Small intestine (tissue), 7 donors: ENCODE results near the gene TBC1D20. TPM values are rescaled to one million over a fixed set of nuclear protein-coding genes. Genes with fewer than 3 reads are reported as not detected.

ENCODE experiments used
- DNase-seq, 2 donors: peaks; one replicate each; pipeline versions ENCODE4 v3.0.0 to v3.0.0-alpha.2; 2013
- FAIRE-seq: peaks from 2 replicates; lab custom pipeline; 2012; peaks lifted over from hg19 to GRCh38; lab: Jason Lieb, UNC
- H3K27ac ChIP-seq, 3 donors: one replicate each; pipeline ENCODE4 v1.5.1; 2013; ENCODE audit warnings: low read length in 2 of 3, mild to moderate bottlenecking in 2 of 3, control low read depth in 1 of 3, inconsistent platforms in 1 of 3, low read depth in 1 of 3, moderate library complexity in 1 of 3
- H3K27me3 ChIP-seq, 3 donors: one replicate each; pipeline ENCODE4 v1.6.1; 2013; ENCODE audit warnings: low read length in 3 of 3, inconsistent platforms in 1 of 3; ENCODE audit not compliant: control insufficient read depth in 3 of 3, insufficient read depth in 3 of 3
- H3K36me3 ChIP-seq, 3 donors: one replicate each; pipeline ENCODE4 v1.6.1; 2013; ENCODE audit warnings: low read length in 3 of 3, inconsistent platforms in 1 of 3, low read depth in 1 of 3, mild to moderate bottlenecking in 1 of 3, moderate library complexity in 1 of 3; ENCODE audit not compliant: control insufficient read depth in 3 of 3, insufficient read depth in 2 of 3
- H3K4me1 ChIP-seq, 3 donors: one replicate each; pipeline ENCODE4 v1.6.1; 2013; ENCODE audit warnings: low read length in 2 of 3, inconsistent platforms in 1 of 3, low read depth in 1 of 3, mild to moderate bottlenecking in 1 of 3, moderate library complexity in 1 of 3; ENCODE audit not compliant: control insufficient read depth in 3 of 3, insufficient read depth in 2 of 3
- H3K4me3 ChIP-seq, 3 donors: one replicate each; pipeline ENCODE4 v1.5.1; 2013; ENCODE audit warnings: low read length in 3 of 3, control low read depth in 1 of 3, inconsistent platforms in 1 of 3, low read depth in 1 of 3, mild to moderate bottlenecking in 1 of 3, moderate library complexity in 1 of 3
- H3K9me3 ChIP-seq, 2 donors: one replicate each; pipeline ENCODE4 v1.6.1; 2013; ENCODE audit warnings: low read depth in 1 of 2, low read length in 1 of 2; ENCODE audit not compliant: control insufficient read depth in 2 of 2, insufficient read depth in 1 of 2
- WGBS, 3 donors: extraction: QIAGEN DNeasy Blood & Tissue Kit; methylation state at CpG; one replicate each; pipeline ENCODE4 v1.1.7; 2013; 5-methylcytosine and 5-hydroxymethylcytosine counted together
- polyA plus RNA-seq, 4 donors: library from polyadenylated mRNA; stranded (reverse) in 3 of 4; unstranded in 1 of 4; fragments of 200-250 nt in 3 of 4; fragments of 120-200 nt in 1 of 4; gene quantifications; one replicate each; pipeline versions ENCODE4 v1.2.1 to v1.2.3, GENCODE V29; 2013
- donor health status: healthy with polysubstance abuse.
- donor health status: control.
- donor health status: control.
- donor health status: Bipolar disorder and iron deficiency.
- donor health status: healthy.

Gene TBC1D20
- polyA plus RNA-seq, 4 donors: 13.1 to 28.7 (median 14.8) TPM

GRCh38 chr20:420721-421574, 41.4 kb downstream of the TBC1D20 start:
- WGBS, 3 donors: 85 to 89% (median 88%) methylated on average over 35 to 49 of the region's 49 CpGs
- peak in 1 of 2 donors; percentile 55 for DNase-seq
- Histone ChIP-seq H3K27me3 (no peaks in the 10 kb centered on the region), H3K36me3 (peaks cover 10 to 71% (median 20%) of the 10 kb centered on the region in 3 donors), H3K4me3 (no peak overlapping the region), H3K9me3 (no peaks in the 10 kb centered on the region), H3K4me1 (no peaks in the 10 kb centered on the region), H3K27ac (no peak overlapping the region)
- FAIRE-seq: no peak

GRCh38 chr20:420166-420620, 42.1 kb downstream of the TBC1D20 start:
- Histone ChIP-seq H3K36me3 (peaks cover 10 to 73% (median 20%) of the 10 kb centered on the region in 3 donors), H3K4me1 (no peaks in the 10 kb centered on the region), H3K27ac (no peak overlapping the region), H3K27me3 (no peaks in the 10 kb centered on the region), H3K4me3 (no peak overlapping the region), H3K9me3 (no peaks in the 10 kb centered on the region)
- no peak for DNase-seq
- WGBS, 3 donors: 70 to 94% (median 81%) methylated on average over 20 of the region's 20 CpGs
- no peak for FAIRE-seq

- no peak for FAIRE-seq
- no peak overlapping the region for H3K27ac ChIP-seq
- WGBS, 3 donors: 58 to 88% (median 76%) methylated on average over 32 of the region's 32 CpGs
Measured at GRCh38 chr20:419556-420165, 42.7 kb downstream of the TBC1D20 start.

GRCh38 chr20:418858-419365, 43.4 kb downstream of the TBC1D20 start:
- WGBS, 3 donors: 91 to 95% (median 93%) methylated on average over 6 to 8 of the region's 8 CpGs

More at GRCh38 chr20:419556-420165, 42.7 kb downstream of the TBC1D20 start:
- DNase-seq: peak in 1 of 2 donors; percentile 74
- no peaks in the 10 kb centered on the region for H3K9me3 ChIP-seq
- no peaks in the 10 kb centered on the region for H3K4me1 ChIP-seq
- no peaks in the 10 kb centered on the region for H3K27me3 ChIP-seq
- H3K4me3 ChIP-seq: no peak overlapping the region
- H3K36me3 ChIP-seq: peaks cover 10 to 73% (median 20%) of the 10 kb centered on the region in 3 donors

GRCh38 chr20:417801-418342, 44.5 kb downstream of the TBC1D20 start:
- FAIRE-seq (no peak), DNase-seq (no peak)
- H3K36me3 ChIP-seq: peaks cover 10 to 62% (median 16%) of the 10 kb centered on the region in 3 donors
- H3K27ac ChIP-seq: no peak overlapping the region
- H3K4me1 ChIP-seq: no peaks in the 10 kb centered on the region
- H3K27me3 ChIP-seq: no peaks in the 10 kb centered on the region
- 77 to 87% (median 83%) methylated on average over 12 of the region's 12 CpGs for WGBS, 3 donors
- H3K9me3 ChIP-seq: no peaks in the 10 kb centered on the region
- H3K4me3 ChIP-seq: no peak overlapping the region

More at GRCh38 chr20:418858-419365, 43.4 kb downstream of the TBC1D20 start:
- no peak for FAIRE-seq
- no peaks in the 10 kb centered on the region for H3K4me1 ChIP-seq
- H3K27ac ChIP-seq: no peak overlapping the region
- H3K4me3 ChIP-seq: no peak overlapping the region
- H3K9me3 ChIP-seq: no peaks in the 10 kb centered on the region
- DNase-seq: no peak
- H3K36me3 ChIP-seq: peaks cover 10 to 69% (median 16%) of the 10 kb centered on the region in 3 donors
- no peaks in the 10 kb centered on the region for H3K27me3 ChIP-seq

DNA sequence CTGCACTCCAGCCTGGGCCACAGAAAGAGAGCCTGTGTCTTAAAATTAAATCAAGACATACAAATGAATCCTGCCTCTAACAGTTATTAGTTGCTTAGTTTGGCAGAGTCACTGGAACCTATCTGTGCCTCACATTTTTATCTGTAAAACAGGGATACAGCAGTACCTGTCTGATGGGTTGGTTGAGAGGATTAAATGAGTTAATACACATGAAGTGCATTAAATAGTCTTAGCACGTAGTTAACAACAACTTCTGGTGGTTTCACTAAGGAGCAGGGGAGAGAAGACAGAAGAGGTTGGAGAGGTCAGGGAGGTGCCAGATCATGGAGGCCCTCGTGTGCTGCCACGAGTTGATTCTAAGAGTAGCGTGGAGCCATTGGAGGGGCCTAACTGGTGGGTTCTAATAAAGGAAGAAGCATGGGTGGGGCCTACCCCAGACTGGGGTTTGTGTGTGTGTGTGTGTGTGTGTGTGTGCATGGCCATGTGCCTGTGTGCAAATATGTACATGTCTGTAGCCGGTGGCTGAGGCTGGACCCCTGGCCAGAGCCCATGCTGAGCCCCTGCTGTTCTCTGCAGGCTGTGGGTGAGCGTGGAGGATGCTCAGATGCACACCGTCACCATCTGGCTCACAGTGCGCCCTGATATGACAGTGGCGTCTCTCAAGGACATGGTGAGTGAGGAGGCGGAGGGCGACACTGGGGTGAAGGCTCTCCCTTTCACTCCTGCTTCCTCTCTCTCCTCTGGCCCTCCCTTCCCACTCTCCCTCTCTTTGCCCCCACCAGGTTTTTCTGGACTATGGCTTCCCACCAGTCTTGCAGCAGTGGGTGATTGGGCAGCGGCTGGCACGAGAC, 45.2 kb downstream of the TBC1D20 start:
- H3K4me1 ChIP-seq: no peaks in the 10 kb centered on the region
- no peaks in the 10 kb centered on the region for H3K27me3 ChIP-seq
- FAIRE-seq (no peak), DNase-seq (no peak)
- no peak overlapping the region for H3K4me3 ChIP-seq
- H3K27ac ChIP-seq: no peak overlapping the region
- no peaks in the 10 kb centered on the region for H3K9me3 ChIP-seq
- WGBS, 3 donors: 75 to 87% (median 86%) methylated on average over 8 to 13 of the region's 13 CpGs
- H3K36me3 ChIP-seq: peaks cover 7 to 59% (median 16%) of the 10 kb centered on the region in 3 donors

DNA sequence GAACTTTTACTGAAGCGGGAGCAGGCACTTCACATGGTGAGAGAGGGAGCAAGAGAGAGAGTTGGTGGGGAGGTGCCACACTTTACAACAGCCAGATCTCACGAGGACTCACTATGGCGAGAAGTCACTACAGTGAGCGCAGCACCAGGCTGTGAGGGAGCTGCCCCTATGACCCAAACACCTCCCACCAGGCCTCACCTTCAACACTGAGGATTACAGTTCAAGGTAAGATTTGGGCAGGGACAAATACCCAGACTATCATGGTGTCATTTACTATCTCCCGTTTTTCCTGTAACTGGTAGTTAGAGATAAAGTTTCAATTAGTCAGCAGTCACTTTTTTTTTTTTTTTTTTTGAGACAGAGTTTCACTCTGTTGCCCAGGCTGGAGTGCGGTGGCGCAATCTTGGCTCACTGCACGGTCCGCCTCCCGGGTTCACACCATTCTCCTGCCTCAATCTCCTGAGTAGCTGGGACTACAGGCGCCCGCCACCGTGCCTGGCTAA, 46.5 kb downstream of the TBC1D20 start:
- Histone ChIP-seq H3K4me1 (no peaks in the 10 kb centered on the region), H3K27ac (peak overlapping the region in 1 of 3 donors; percentile 33), H3K36me3 (peaks cover 7 to 53% (median 10%) of the 10 kb centered on the region in 3 donors), H3K9me3 (no peaks in the 10 kb centered on the region), H3K27me3 (no peaks in the 10 kb centered on the region), H3K4me3 (no peak overlapping the region)
- 82 to 89% (median 88%) methylated on average over 13 of the region's 13 CpGs for WGBS, 3 donors
- peak; percentile 16 to 27 for DNase-seq
- no peak for FAIRE-seq
